ENCODE results near the gene ZNF827. TPM values are rescaled to one million over a fixed set of nuclear protein-coding genes. Genes with fewer than 3 reads are reported as not detected.

ZNF827 gene
- total RNA-seq, 2 donors from 2014 or later = 10.3 to 37.1 TPM

- no peak for ATAC-seq (replicated peaks)
- Mint-ChIP-seq H3K4me3 (no peak overlapping the region), H3K27me3 (peaks cover 5% of the 10 kb centered on the region), H3K36me3 (ENCODE audit: low read depth) (no peaks in the 10 kb centered on the region), H3K9me3 (no peaks in the 10 kb centered on the region), H3K27ac (no peak overlapping the region), H3K4me1 (peaks cover 16% of the 10 kb centered on the region)
These were observed 208.6 kb downstream of the ZNF827 start for GRCh38 chr4:145730026-145730425.

GRCh38 chr4:145723336-145723735 is 215.3 kb downstream of the ZNF827 start:
- no peak overlapping the region for H3K4me3 Mint-ChIP-seq
- H3K9me3 Mint-ChIP-seq = no peaks in the 10 kb centered on the region
- ATAC-seq (replicated peaks) = no peak
- no peaks in the 10 kb centered on the region for H3K36me3 Mint-ChIP-seq (ENCODE audit: low read depth)
- H3K4me1 Mint-ChIP-seq = peaks cover 11% of the 10 kb centered on the region
- peaks cover 7% of the 10 kb centered on the region for H3K27me3 Mint-ChIP-seq
- H3K27ac Mint-ChIP-seq = no peak overlapping the region

GRCh38 chr4:145722561-145722960 is 216.1 kb downstream of the ZNF827 start:
- Mint-ChIP-seq H3K36me3 (ENCODE audit: low read depth) (no peaks in the 10 kb centered on the region), H3K4me1 (peaks cover 11% of the 10 kb centered on the region), H3K9me3 (no peaks in the 10 kb centered on the region), H3K4me3 (no peak overlapping the region), H3K27me3 (peaks cover 12% of the 10 kb centered on the region), H3K27ac (no peak overlapping the region)
- ATAC-seq (replicated peaks) = no peak

DNA sequence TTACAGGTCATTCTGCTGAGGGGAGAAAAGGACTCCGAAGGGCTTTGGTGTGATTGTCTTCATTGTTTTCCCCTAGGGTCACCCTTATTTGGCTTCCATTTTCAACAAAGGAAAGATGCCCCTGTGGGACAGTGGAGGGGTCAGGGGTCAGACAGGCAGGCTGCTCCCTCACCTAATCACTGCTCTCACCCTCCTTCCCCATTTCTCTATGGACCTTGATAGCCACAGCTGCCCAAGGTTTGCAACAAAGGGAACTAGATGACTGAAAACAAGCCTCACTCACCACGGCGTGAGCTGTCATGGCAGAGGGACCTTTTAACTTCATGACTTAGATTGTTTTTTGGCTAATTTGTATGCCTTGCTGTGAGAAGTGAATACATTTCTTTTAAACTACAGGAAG is 218.0 kb downstream of the ZNF827 start:
- Mint-ChIP-seq H3K4me3 (peak overlapping the region; percentile 55), H3K36me3 (ENCODE audit: low read depth) (no peaks in the 10 kb centered on the region), H3K27ac (peak overlapping the region; percentile 73), H3K9me3 (no peaks in the 10 kb centered on the region), H3K4me1 (peaks cover 11% of the 10 kb centered on the region), H3K27me3 (peaks cover 13% of the 10 kb centered on the region)
- peak; percentile 42 for ATAC-seq (replicated peaks)

GRCh38 chr4:145719752-145720624 is 218.6 kb downstream of the ZNF827 start:
- ATAC-seq (replicated peaks) = peak; percentile 88
- peak overlapping the region; percentile 55 for H3K4me3 Mint-ChIP-seq
- peak overlapping the region; percentile 73 for H3K27ac Mint-ChIP-seq
- H3K36me3 Mint-ChIP-seq (ENCODE audit: low read depth) = no peaks in the 10 kb centered on the region
- peaks cover 15% of the 10 kb centered on the region for H3K27me3 Mint-ChIP-seq
- peaks cover 11% of the 10 kb centered on the region for H3K4me1 Mint-ChIP-seq
- no peaks in the 10 kb centered on the region for H3K9me3 Mint-ChIP-seq

GRCh38 chr4:145716661-145717200 is 221.9 kb downstream of the ZNF827 start:
- Mint-ChIP-seq H3K9me3 (no peaks in the 10 kb centered on the region), H3K4me1 (peaks cover 11% of the 10 kb centered on the region), H3K36me3 (ENCODE audit: low read depth) (no peaks in the 10 kb centered on the region), H3K27ac (no peak overlapping the region), H3K4me3 (no peak overlapping the region), H3K27me3 (peaks cover 15% of the 10 kb centered on the region)
- no peak for ATAC-seq (replicated peaks)

- Mint-ChIP-seq H3K36me3 (ENCODE audit: low read depth) (no peaks in the 10 kb centered on the region), H3K27me3 (peaks cover 18% of the 10 kb centered on the region), H3K4me1 (peaks cover 11% of the 10 kb centered on the region), H3K9me3 (peaks cover 4% of the 10 kb centered on the region), H3K27ac (no peak overlapping the region), H3K4me3 (no peak overlapping the region)
- no peak for ATAC-seq (replicated peaks)
These were observed 222.4 kb downstream of the ZNF827 start for GRCh38 chr4:145716200-145716599.

GRCh38 chr4:145709843-145710242 is 228.8 kb downstream of the ZNF827 start:
- Mint-ChIP-seq H3K4me3 (no peak overlapping the region), H3K4me1 (peaks cover 5% of the 10 kb centered on the region), H3K9me3 (peaks cover 6% of the 10 kb centered on the region), H3K27ac (no peak overlapping the region), H3K27me3 (peaks cover 7% of the 10 kb centered on the region), H3K36me3 (ENCODE audit: low read depth) (no peaks in the 10 kb centered on the region)
- ATAC-seq (replicated peaks) = peak; percentile 99

- ATAC-seq (replicated peaks) = no peak
- Mint-ChIP-seq H3K4me3 (peak overlapping the region; percentile 7), H3K27me3 (peaks cover 7% of the 10 kb centered on the region), H3K27ac (no peak overlapping the region), H3K36me3 (ENCODE audit: low read depth) (no peaks in the 10 kb centered on the region), H3K4me1 (peaks cover 5% of the 10 kb centered on the region), H3K9me3 (peaks cover 6% of the 10 kb centered on the region)
These were observed 229.3 kb downstream of the ZNF827 start for GRCh38 chr4:145709336-145709735.

Other genes with a start within 250 kb of the ZNF827 start
- gene LSM6, start 236.9 kb upstream of the ZNF827 start, total RNA-seq = 10 to 100 TPM; 26.2 to 45.7 TPM